Measurements from ENCODE around the gene IL17RC. TPM values are rescaled to one million over a fixed set of nuclear protein-coding genes. Genes with fewer than 3 reads are reported as not detected.

The IL17RC gene
- total RNA-seq, 1 experiment from 2014 or later = 17.6 TPM

DNA sequence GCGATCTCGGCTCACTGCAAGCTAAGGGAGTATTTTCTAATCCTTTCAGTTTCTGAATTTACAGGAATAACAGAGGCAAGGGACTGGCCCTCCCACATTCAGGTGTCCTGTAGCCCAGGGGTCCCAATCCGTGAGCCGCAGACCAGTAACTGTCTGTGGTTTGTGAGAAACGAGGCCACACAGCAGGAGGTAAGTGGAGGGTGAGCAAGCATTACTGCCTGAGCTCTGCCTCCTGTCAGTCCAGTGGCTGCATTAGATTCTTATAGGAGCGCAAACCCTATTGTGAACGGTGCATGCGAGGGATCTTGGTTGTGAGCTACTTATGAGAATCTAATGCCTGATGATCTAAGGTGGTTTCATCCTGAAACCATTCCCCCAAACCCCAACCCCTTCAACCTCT, 5.0 kb upstream of the IL17RC start:
- no TSS peak for BruUV-seq (replicated peaks)
- Histone ChIP-seq H3K79me2 (ENCODE audit: insufficient read depth, low read length) (no peaks in the 10 kb centered on the region), H3K4me3 (replicated peaks in 1 of 2; ENCODE audit: low read depth in 1 of 2, low read length in 2 of 2) (no peak overlapping the region), H4K20me1 (ENCODE audit: insufficient read depth) (no peaks in the 10 kb centered on the region), H2AFZ (ENCODE audit: low read depth, low read length, poor library complexity, severe bottlenecking) (no peak overlapping the region), H3K4me1 (ENCODE audit: control insufficient read depth in 1 of 2, insufficient read depth in 2 of 2, low read length in 2 of 2) (peaks cover 0 to 7% of the 10 kb centered on the region in 2 experiments; a peak in 2 of 4 replicates), H3K9ac (ENCODE audit: low read length) (no peak overlapping the region), H3K36me3 (ENCODE audit: control insufficient read depth in 1 of 2, insufficient read depth in 2 of 2, low read length in 2 of 2) (peaks cover 0 to under 1% of the 10 kb centered on the region in 2 experiments; a peak in 1 of 4 replicates), H3K9me2 (ENCODE audit: insufficient read depth) (no peaks in the 10 kb centered on the region), H3K27ac (ENCODE audit: low read depth, low read length) (no peak overlapping the region), H3K27me3 (ENCODE audit: insufficient read depth, low read length) (no peaks in the 10 kb centered on the region), H3K9me3 (ENCODE audit: control insufficient read depth in 1 of 2, insufficient read depth in 1 of 2, low read depth in 1 of 2, low read length in 2 of 2) (no peaks in the 10 kb centered on the region), H3K4me2 (ENCODE audit: low read length) (no peak overlapping the region)
- intact Hi-C loops (cut with micrococcal nuclease) = no loop called here
- ChIA-PET POLR2A (no interaction called here), RAD21 (ENCODE audit: low non-redundant PET in 1 of 2, low total read pairs in 2 of 2, uncharacterized antibody in 2 of 2, unreplicated experiment in 2 of 2) (no interaction called here), CTCF (no interaction called here)
- ATAC-seq (no peak), DNase-seq (ENCODE audit: low read depth, low spot score) (no peak)
- TF ChIP-seq POLR2AphosphoS5 (IDR thresholded peaks at IDR 0.05; ENCODE audit: low read depth, low read length) = no peak
- TF ChIP-seq, protein P1, sequence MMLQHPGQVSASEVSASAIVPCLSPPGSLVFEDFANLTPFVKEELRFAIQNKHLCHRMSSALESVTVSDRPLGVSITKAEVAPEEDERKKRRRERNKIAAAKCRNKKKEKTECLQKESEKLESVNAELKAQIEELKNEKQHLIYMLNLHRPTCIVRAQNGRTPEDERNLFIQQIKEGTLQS (IDR thresholded peaks at IDR 0.05) = no peak
- no peak for TF ChIP-seq POLR2A (IDR thresholded peaks at IDR 0.05; ENCODE audit: borderline replicate concordance, extremely low read depth, insufficient read depth, insufficient read length)
- TF ChIP-seq ELF1 (IDR thresholded peaks at IDR 0.05; ENCODE audit: borderline replicate concordance, low read depth) = no peak
- TF ChIP-seq, protein P2, sequence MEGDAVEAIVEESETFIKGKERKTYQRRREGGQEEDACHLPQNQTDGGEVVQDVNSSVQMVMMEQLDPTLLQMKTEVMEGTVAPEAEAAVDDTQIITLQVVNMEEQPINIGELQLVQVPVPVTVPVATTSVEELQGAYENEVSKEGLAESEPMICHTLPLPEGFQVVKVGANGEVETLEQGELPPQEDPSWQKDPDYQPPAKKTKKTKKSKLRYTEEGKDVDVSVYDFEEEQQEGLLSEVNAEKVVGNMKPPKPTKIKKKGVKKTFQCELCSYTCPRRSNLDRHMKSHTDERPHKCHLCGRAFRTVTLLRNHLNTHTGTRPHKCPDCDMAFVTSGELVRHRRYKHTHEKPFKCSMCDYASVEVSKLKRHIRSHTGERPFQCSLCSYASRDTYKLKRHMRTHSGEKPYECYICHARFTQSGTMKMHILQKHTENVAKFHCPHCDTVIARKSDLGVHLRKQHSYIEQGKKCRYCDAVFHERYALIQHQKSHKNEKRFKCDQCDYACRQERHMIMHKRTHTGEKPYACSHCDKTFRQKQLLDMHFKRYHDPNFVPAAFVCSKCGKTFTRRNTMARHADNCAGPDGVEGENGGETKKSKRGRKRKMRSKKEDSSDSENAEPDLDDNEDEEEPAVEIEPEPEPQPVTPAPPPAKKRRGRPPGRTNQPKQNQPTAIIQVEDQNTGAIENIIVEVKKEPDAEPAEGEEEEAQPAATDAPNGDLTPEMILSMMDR (IDR thresholded peaks at IDR 0.05 in 2 of 3, conservative IDR thresholded peaks at IDR 0.05 in 1 of 3; ENCODE audit: borderline replicate concordance in 1 of 3, insufficient read depth in 1 of 3, low read depth in 2 of 3, low read length in 2 of 3) = no peak
- TF ChIP-seq, protein P3, sequence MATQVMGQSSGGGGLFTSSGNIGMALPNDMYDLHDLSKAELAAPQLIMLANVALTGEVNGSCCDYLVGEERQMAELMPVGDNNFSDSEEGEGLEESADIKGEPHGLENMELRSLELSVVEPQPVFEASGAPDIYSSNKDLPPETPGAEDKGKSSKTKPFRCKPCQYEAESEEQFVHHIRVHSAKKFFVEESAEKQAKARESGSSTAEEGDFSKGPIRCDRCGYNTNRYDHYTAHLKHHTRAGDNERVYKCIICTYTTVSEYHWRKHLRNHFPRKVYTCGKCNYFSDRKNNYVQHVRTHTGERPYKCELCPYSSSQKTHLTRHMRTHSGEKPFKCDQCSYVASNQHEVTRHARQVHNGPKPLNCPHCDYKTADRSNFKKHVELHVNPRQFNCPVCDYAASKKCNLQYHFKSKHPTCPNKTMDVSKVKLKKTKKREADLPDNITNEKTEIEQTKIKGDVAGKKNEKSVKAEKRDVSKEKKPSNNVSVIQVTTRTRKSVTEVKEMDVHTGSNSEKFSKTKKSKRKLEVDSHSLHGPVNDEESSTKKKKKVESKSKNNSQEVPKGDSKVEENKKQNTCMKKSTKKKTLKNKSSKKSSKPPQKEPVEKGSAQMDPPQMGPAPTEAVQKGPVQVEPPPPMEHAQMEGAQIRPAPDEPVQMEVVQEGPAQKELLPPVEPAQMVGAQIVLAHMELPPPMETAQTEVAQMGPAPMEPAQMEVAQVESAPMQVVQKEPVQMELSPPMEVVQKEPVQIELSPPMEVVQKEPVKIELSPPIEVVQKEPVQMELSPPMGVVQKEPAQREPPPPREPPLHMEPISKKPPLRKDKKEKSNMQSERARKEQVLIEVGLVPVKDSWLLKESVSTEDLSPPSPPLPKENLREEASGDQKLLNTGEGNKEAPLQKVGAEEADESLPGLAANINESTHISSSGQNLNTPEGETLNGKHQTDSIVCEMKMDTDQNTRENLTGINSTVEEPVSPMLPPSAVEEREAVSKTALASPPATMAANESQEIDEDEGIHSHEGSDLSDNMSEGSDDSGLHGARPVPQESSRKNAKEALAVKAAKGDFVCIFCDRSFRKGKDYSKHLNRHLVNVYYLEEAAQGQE (IDR thresholded peaks at IDR 0.05; ENCODE audit: low read depth) = no peak
- TF ChIP-seq ZFX (IDR thresholded peaks at IDR 0.05) = no peak
- TF ChIP-seq FOSL1 (IDR thresholded peaks at IDR 0.05; ENCODE audit: low read depth) = no peak
- no peak for TF ChIP-seq EGR1 (IDR thresholded peaks at IDR 0.05; ENCODE audit: low read depth)
- TF ChIP-seq, protein P4, sequence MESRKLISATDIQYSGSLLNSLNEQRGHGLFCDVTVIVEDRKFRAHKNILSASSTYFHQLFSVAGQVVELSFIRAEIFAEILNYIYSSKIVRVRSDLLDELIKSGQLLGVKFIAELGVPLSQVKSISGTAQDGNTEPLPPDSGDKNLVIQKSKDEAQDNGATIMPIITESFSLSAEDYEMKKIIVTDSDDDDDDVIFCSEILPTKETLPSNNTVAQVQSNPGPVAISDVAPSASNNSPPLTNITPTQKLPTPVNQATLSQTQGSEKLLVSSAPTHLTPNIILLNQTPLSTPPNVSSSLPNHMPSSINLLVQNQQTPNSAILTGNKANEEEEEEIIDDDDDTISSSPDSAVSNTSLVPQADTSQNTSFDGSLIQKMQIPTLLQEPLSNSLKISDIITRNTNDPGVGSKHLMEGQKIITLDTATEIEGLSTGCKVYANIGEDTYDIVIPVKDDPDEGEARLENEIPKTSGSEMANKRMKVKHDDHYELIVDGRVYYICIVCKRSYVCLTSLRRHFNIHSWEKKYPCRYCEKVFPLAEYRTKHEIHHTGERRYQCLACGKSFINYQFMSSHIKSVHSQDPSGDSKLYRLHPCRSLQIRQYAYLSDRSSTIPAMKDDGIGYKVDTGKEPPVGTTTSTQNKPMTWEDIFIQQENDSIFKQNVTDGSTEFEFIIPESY (IDR thresholded peaks at IDR 0.05; ENCODE audit: extremely low read depth, insufficient replicate concordance, low read length) = no peak
- no peak for TF ChIP-seq EZH2 (IDR thresholded peaks at IDR 0.05)
- TF ChIP-seq SP1 (IDR thresholded peaks at IDR 0.05; ENCODE audit: low read depth) = no peak
- no peak for TF ChIP-seq CBX3 (IDR thresholded peaks at IDR 0.05; ENCODE audit: low read depth)
- TF ChIP-seq EZH2phosphoT487 (IDR thresholded peaks at IDR 0.05; ENCODE audit: borderline replicate concordance) = no peak
- TF ChIP-seq JUND (IDR thresholded peaks at IDR 0.05) = no peak
- TF ChIP-seq SRF (IDR thresholded peaks at IDR 0.05; ENCODE audit: low read depth) = no peak
